ENCODE measurements around the gene ASAP2.
"Not testable (repeated sequence)": the region's sequence is repeated elsewhere in the genome, so short reads cannot be mapped to it uniquely, and the experiment has no call there.

Gene ASAP2

GRCh38 chr2:9378433-9379390 lies 172.1 kb downstream of the ASAP2 start:
- peak; percentile 64 for DNase-seq (ENCODE audit: low read depth, low spot score)

DNA sequence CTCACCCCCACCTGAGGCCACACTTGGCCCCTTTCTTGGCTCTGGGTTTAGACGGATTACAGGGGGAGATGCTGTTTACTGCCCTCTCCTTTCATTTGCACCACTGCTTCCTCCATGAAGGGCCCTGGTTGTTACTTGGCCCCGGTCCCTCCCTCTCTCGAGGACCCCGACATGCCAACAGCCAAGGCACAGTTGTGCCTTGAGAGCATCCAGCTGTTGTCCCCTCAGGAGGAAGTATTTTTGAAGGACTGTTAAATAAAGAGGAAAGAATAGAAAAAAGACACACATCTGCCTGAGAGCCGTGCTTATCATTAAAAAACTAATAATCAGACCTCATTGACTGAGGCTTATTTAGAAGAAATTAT lies 172.8 kb downstream of the ASAP2 start:
- no peak for DNase-seq (ENCODE audit: low read depth, low spot score)

- peak; percentile 95 for DNase-seq (ENCODE audit: low read depth, low spot score)
Observed at GRCh38 chr2:9380702-9381628, 174.4 kb downstream of the ASAP2 start.

DNA sequence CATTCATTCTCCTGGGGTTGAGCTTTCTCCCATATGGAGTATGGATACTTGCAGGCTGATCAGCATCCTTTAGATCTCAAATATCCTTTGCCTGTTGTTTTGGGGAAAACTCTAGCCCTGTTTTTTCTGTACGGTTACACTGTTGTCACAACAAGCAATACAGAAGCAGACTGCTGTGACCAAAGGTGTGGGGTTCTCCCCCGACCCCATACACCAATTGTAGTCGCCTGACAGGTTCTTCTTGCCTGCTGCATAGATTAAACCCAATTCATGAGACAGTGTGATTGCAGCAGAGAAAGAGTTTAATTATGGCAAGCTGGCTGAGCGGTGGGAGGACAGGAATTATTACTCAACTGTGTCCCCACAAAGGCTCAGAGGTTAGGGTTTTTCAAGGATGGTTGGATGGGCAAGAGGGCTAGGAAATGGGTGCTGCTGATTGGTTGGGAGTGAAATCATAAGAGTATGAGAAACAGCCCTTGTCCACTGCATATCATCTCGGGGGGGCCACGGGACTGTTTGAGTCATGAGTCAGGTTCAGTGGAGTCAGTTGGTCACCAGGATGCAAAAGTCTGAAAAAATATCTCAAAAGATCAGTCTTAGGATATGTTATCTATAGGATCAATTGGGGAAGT lies 176.1 kb downstream of the ASAP2 start:
- DNase-seq (ENCODE audit: low read depth, low spot score) = no peak

DNA sequence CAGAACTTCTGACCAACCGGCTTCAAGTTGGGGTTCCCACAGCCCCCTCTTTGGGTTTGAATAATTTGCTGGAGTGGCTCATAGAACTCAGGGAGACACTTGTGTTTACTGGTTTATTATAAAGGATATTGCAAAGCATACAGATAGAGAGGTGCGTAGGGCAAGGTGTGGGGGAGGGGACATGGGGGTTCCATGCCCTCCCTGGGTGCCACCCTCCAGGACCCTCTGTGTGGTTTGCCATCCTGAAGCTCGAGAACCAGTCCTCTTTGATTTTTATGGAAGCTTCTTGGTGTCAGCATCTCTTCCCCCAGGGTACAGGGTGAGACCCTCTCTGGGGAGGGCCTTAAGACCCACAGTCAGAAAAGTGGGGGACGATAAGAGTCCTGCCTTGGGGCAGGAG lies 177.9 kb downstream of the ASAP2 start:
- no peak for DNase-seq (ENCODE audit: low read depth, low spot score)

GRCh38 chr2:9385841-9386240 lies 179.2 kb downstream of the ASAP2 start:
- peak; percentile 60 for DNase-seq (ENCODE audit: low read depth, low spot score)

DNA sequence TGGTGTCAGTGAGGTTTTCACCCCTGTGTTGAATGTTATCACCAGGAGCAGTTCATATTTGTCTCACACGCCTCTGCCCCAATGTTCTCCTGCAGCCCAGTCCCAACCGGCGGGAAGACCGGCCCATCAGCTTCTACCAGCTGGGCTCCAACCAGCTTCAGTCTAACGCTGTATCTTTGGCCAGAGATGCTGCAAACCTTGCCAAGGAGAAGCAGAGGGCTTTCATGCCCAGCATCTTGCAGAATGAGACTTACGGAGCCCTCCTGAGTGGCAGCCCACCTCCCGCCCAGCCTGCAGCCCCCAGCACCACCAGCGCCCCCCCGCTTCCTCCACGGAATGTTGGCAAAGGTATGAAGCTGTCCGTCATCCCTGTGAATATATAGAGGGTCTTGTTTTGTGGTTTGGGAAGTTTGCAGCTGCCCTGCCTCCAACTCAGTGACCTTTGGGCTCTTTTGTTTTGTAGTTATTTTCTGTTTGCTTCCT lies 181.6 kb downstream of the ASAP2 start:
- peak; percentile 40 for DNase-seq (ENCODE audit: low read depth, low spot score)

DNA sequence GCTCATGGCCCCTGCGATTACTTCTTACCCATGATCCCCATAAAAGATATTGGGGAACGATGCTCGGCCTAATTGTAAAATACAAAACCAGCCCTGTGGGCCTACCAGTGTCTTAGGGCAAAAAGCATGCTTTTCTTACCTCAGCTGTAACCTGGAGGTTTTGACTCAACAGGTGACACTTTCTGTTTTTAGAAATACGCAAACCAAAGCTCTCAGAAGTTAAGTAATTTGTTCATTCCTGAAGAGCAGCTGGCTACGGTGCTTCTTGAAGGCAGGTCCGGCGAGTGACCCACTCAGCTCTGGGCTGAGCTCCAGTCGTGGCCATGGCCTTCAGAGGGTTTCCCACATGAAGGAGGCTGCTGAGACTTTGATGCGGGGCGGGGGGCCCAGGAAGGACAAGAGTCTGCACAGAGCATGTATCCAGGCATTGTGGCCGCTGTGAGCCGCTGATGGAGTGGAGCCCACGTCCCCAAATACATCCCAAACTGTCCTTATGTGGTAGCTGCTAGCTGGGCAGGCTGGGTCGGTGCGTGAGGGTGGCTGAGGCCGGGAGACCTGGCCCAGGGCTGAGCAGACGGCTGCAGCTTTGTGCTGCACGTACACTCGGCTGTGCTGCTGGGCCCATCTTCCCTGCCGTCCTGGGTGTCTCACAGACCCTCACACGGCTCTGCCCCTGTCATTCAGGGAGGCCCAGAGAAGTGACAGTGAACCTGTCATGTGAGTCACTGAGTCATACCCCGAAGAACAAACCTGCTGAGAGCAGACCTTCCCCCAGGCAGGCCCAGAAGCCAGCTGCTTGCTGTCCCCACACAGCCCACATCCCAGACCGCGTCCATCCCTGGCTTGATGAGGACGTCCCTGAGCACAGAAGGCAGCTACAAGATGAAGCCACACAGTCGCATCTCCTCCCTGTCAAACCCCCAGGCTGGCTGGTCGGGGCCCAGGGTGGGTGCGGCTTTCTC lies 182.6 kb downstream of the ASAP2 start:
- no peak for DNase-seq (ENCODE audit: low read depth, low spot score)

GRCh38 chr2:9390151-9390850 lies 183.7 kb downstream of the ASAP2 start:
- DNase-seq (ENCODE audit: low read depth, low spot score) = no peak

DNA sequence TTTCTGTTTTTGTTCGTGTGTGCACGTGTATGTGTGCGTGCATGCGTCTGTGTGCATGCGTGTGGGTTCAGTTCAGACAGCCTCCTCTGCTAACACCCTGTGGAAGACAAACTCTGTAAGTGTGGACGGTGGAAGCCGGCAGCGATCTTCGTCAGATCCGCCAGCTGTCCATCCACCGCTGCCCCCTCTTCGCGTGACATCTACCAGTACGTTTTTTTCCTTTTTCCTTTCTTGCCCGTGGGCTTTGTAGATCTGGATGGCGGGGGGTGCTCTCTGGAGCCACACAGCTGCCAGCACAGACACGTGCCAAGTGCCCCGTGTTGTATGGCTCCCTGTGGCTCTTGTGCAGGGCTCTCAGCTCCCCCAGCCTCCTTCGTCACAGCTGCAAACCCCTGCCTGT lies 184.4 kb downstream of the ASAP2 start:
- no peak for DNase-seq (ENCODE audit: low read depth, low spot score)

GRCh38 chr2:9391961-9392720 lies 185.5 kb downstream of the ASAP2 start:
- DNase-seq (ENCODE audit: low read depth, low spot score) = no peak

DNA sequence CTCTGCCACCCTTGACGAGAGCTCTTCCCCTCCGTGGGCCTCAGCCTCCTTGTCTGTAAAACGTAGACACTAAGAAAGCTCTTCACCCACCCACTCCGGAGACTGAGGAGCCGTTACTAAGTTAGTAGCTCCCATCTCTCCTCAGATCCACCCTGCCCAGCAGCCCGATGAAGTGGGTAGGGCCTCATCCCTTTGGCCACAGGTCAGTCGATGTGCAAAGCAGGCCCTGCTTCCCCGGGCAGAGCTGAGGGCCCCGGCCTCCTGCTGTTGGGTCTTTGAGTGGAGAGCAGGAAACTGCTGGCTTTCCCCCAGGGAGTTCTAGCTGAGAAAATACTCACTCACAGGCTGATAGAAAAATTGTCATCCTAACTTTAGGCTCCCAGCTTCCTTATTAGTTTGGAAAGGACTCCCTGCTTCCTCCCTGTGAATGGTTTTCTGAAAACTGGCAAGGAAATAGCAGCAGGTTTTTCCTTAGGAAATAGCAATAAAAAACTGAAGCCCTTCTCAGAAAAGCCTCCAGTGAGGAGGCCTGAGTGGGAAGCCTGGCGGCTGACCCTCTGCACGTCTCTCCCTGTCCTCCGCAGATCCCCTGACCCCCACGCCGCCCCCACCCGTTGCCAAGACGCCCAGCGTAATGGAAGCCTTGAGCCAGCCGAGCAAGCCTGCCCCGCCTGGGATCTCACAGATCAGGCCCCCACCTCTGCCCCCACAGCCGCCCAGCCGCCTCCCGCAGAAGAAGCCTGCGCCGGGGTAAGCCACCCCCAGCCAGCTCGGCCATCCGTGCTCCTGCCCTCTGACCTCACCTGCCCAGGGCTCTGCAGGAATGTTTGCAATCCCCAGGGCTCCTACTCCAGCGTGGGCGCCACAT lies 186.5 kb downstream of the ASAP2 start:
- no peak for DNase-seq (ENCODE audit: low read depth, low spot score)

DNA sequence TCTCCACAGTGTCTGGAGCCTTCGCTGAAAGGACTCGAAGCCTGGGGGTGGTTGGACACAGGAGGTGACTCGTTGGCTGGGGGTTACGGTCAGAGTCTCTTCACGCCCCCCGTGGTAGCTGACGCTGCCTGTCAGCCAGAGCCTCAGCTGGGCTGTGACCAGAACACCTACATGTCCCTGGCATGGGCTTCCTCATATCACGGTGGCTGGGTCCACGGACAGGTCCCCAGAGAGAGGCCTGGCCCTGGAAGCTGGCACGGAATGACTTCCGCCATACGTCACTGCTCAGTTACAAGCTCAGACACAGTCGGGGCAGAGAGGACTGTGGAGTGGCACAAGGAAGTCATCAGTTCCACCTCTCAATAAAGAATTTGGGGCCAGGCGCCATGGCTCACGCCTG lies 188.2 kb downstream of the ASAP2 start:
- no peak for DNase-seq (ENCODE audit: low read depth, low spot score)

GRCh38 chr2:9397201-9397600 lies 190.6 kb downstream of the ASAP2 start:
- no peak for DNase-seq (ENCODE audit: low read depth, low spot score)

DNA sequence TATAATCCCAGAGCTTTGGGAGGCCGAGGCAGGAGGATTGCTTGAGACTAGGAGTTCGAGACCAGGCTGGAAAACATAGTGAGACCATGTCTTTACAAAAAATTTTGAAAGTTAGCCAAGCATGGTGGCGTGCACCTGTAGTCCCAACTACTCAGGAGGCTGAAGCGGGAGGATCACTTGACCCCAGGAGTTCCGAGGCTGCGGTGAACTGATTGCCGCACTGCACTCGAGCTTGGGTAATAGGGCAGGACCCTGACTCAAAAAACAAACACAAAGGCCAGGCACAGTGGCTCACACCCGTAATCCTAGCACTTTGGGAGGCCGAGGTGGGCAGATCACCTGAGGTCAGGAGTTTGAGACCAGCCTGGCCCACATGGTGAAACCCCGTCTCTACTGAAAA lies 191.6 kb downstream of the ASAP2 start:
- DNase-seq (ENCODE audit: low read depth, low spot score) = not testable (repeated sequence)

GRCh38 chr2:9398881-9399780 lies 192.5 kb downstream of the ASAP2 start:
- no peak for DNase-seq (ENCODE audit: low read depth, low spot score)

All from astrocyte of the hippocampus (primary cell).